ENCODE data around the gene TXNL1. TPM values are rescaled to one million over a fixed set of nuclear protein-coding genes. Genes with fewer than 3 reads are reported as not detected.

The TXNL1 gene
- 51.4 and 63.2 TPM in 2 replicates for total RNA-seq

DNA sequence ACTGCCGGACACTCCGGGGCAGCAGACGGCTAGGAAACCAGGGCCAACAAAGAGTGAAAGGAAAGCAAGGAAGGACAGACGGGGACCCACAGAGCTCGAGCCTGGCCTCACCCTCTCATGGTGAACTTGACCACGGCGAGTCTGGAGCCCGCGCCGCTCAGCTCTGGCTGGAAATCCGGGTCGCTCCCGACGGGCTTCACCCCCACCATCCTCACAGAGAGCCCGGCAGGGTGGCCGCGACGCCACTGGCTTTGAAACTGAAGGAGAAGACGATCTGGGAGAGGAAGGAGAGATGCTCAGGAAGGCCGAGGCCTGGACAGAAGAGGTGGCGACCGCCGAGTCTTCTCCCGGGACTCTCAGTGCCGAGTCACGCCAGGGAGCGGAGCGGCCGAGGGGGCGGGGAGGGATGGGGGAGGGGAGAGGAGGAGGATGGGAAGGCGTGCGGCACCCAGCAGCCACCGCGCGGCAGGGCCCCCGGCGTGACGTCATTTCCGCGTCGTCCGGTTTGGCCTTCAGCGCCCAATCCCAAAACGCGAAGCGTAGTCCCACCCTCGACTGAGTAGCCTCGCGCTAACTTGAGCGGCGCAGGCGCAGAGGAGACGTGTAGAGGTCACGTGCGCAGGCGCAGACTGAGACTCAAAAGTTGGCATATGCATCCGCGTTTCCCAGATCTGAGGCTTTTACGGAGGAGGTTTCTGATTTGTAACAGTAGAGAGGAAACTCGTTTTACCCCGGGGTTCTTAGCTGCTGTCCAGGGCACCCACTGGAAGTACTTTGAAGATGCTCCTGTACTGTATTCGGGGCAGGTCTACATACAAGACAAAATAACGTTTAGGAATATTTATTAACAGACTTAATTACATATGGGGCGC, at the start of gene TXNL1:
Gene TXNL1, minus strand, starts transcription at position 361 of the 872 bp plus-strand sequence. Its CDS starts 152 bp downstream, at position 209.
- DNase-seq (ENCODE audit: low read depth), result peak; percentile 73
- TF ChIP-seq CTCF (conservative IDR thresholded peaks at IDR 0.05; ENCODE audit: low read depth, low read length), result no peak
- H3K4me3 ChIP-seq (ENCODE audit: low read depth, low read length), result peak within 1 kb of the TSS; percentile 75

DNA sequence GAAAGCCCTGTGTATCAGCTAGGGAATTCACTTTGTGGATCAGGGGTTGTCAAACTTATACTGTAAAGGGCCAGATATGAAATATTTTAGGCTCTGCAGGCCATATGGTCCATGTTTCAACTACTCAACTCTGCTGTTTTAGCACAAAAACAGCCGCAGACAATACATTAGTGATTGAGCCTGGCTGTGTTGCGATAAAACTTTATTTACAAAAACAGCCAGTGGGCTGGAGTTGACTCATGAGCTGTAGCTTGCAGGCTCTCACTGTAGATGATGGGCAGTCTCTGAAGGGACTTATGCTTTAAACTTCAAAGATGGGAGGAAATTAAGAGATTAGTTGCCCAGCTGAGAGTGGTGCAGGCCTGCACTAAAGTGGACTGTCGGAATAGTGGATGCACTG, 45.9 kb upstream of the TXNL1 start:
- no peak for TF ChIP-seq CTCF (conservative IDR thresholded peaks at IDR 0.05; ENCODE audit: low read depth, low read length)
- DNase-seq (ENCODE audit: low read depth), result no peak
- no peak overlapping the region for H3K4me3 ChIP-seq (ENCODE audit: low read depth, low read length)

DNA sequence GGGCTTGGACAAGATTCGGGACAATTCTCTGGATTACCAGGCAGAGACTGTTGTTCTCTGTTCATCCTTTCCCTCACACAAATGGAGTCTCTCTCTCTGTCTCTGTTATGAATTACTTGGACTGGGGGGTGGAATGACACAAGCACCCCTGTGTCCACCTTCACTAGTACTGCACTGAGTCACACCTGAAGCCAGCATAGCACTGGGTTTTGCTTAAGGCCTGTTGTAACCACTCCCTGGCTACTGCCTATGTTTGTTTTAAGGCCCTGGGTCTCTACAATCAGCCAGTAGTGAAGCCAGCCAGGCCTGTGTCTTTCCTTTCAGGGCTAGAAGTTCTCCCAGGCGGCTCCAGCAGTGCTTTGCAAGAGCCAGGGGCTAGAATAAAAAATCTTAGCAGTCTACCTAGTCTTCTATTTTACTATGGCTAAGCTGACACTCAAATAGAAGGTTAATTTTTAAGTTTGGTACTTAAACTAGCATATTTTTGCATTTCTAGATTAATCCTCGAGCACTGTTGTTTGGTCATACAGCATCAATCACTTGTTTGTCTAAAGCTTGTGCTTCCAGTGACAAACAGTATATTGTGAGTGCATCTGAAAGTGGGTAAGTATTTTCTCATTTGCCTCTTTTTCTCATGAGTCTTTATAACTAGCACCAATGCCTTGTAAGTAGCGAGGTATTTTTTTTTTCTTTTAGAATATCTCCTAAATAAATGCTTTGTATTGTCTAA, 40.6 kb upstream of the TXNL1 start:
- DNase-seq (ENCODE audit: low read depth), result no peak
- no peak overlapping the region for H3K4me3 ChIP-seq (ENCODE audit: low read depth, low read length)
- TF ChIP-seq CTCF (conservative IDR thresholded peaks at IDR 0.05; ENCODE audit: low read depth, low read length), result no peak

DNA sequence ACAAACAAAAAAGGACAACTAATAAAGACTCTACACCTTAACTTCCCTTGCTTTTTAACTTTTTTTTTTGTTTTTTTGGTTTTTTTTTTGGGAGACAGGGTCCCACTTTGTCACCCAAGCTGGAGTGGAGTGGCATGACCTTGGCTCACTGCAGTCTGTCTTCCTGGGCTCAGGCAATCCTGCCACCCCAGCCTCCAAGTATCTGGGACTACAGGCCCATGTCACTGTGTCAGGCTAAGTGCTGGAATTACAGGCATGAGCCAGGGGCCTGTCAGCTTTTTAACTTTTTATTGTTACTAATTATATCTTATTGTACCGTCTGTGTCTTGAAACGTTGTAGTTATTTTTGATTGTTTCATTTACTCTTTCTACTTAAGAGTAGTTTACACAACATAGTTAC, 38.2 kb upstream of the TXNL1 start:
- DNase-seq (ENCODE audit: low read depth), result no peak
- no peak for TF ChIP-seq CTCF (conservative IDR thresholded peaks at IDR 0.05; ENCODE audit: low read depth, low read length)
- no peak overlapping the region for H3K4me3 ChIP-seq (ENCODE audit: low read depth, low read length)

GRCh38 chr18:56672981-56673380, 34.6 kb upstream of the TXNL1 start:
- no peak for TF ChIP-seq CTCF (conservative IDR thresholded peaks at IDR 0.05; ENCODE audit: low read depth, low read length)
- H3K4me3 ChIP-seq (ENCODE audit: low read depth, low read length), result no peak overlapping the region
- DNase-seq (ENCODE audit: low read depth), result no peak

DNA sequence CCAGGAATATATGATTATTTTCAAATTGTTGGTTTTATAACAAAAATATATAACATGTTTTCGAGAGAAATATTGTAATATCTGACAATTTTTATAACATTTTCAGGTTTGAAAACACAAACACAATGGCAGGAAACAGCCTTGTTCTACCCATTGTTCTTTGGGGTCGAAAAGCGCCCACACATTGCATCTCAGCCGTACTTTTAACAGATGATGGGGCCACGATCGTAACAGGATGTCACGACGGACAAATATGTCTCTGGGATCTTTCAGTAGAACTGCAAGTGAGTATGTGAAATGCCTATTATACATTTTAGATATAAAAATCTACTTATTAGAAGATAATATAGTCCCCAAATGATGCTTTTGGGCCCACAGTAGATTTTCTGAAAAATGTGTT, 34.0 kb upstream of the TXNL1 start:
- DNase-seq (ENCODE audit: low read depth), result no peak
- TF ChIP-seq CTCF (conservative IDR thresholded peaks at IDR 0.05; ENCODE audit: low read depth, low read length), result no peak

More for the DNA sequence above, 34.0 kb upstream of the TXNL1 start:
- H3K4me3 ChIP-seq (ENCODE audit: low read depth, low read length), result no peak overlapping the region

Data from epithelial cell of proximal tubule (primary cell).